Measurements from ENCODE around the gene HPD. TPM values are rescaled to one million over a fixed set of nuclear protein-coding genes. Genes with fewer than 3 reads are reported as not detected.

The HPD gene
- total RNA-seq, 4 donors from 2014 or later = 0.63 to 1.1 TPM; not detected in 2

DNA sequence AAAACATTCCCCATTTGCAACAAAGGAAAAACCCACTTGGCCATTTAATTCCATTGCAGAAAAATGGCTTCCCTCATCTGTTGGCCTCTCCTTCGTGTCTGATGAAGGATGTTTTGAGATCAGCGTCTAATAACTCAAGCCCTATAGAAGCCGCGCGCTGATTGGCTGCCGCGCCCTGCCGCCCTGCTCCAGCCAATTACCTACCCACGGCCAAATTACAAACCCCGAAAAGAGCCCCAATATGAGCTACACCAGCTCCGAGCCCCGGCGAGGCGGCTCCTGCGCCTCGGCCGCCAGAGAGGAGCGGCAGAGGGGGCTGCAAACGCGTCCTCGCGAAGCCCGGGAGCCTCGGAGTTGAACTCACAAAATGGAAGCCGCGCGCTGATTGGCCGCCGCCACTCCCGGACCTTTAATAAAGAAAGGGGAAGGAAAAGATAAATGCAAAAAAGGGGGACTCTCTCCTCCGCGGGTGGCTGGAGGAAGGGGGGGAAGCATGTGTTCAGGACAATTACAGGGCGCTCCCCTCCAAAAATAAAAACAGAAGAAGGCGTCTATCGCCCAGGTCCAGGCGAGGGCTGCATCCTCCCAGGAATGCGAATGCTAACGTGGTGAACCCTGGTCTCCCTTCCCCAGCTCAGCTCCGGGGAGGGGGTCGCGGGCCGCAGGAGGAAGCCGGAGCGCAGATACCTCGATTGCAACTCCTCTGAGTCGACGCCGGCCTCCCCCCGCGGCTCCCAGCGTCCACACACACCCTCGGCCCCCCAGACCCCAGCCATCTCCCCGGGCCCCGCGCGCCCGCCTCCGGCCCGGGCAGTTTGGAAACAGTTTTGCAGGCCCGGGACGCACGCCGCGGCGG, 55.6 kb downstream of the HPD start:
- 0% methylated on average over 60 to 61 of the region's 65 CpGs for WGBS, 2 donors
- peak; percentile 89 to 95 for DNase-seq (ENCODE audit: low spot score in 2 of 2)
- Histone ChIP-seq H3K9me3 (no peaks in the 10 kb centered on the region), H3K36me3 (peaks cover 0 to 8% (median 2%) of the 10 kb centered on the region in 3 donors), H3K27me3 (no peaks in the 10 kb centered on the region), H3K4me3 (peak overlapping the region; percentile 66 to 88 (median 78)), H3K27ac (peak overlapping the region; percentile 99 to 100 (median 100)), H3K4me1 (peaks cover 0 to 44% (median 38%) of the 10 kb centered on the region in 4 donors)
- TF ChIP-seq, protein P1, sequence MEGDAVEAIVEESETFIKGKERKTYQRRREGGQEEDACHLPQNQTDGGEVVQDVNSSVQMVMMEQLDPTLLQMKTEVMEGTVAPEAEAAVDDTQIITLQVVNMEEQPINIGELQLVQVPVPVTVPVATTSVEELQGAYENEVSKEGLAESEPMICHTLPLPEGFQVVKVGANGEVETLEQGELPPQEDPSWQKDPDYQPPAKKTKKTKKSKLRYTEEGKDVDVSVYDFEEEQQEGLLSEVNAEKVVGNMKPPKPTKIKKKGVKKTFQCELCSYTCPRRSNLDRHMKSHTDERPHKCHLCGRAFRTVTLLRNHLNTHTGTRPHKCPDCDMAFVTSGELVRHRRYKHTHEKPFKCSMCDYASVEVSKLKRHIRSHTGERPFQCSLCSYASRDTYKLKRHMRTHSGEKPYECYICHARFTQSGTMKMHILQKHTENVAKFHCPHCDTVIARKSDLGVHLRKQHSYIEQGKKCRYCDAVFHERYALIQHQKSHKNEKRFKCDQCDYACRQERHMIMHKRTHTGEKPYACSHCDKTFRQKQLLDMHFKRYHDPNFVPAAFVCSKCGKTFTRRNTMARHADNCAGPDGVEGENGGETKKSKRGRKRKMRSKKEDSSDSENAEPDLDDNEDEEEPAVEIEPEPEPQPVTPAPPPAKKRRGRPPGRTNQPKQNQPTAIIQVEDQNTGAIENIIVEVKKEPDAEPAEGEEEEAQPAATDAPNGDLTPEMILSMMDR (IDR thresholded peaks at IDR 0.05) = peak in 1 of 5 experiments; percentile 6
- TF ChIP-seq POLR2A (IDR thresholded peaks at IDR 0.05) (peak; percentile 91 to 97), EP300 (IDR thresholded peaks at IDR 0.05) (peak; percentile 51 to 100)

DNA sequence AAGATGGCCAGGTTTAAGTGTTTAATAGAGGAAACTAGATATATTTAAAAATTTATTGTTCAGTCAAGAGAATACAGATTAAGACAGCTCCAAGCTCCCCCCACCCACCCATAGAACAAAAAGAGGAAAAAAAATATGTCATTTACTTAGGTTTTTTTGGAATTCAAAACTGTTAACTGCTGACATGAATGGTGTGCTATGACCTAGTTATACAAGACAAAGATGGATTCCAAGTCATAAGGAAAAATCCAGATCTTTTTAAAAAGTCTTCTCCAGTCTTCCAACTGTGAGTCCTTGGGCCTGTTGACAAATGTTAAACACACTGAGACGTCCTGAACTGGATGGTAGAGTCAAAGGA, 56.2 kb downstream of the HPD start:
- no peak for DNase-seq (ENCODE audit: low spot score in 2 of 2)
- H3K36me3 ChIP-seq = peaks cover 0 to 2% (median 0%) of the 10 kb centered on the region in 3 donors
- TF ChIP-seq EP300 (IDR thresholded peaks at IDR 0.05) (no peak), POLR2A (IDR thresholded peaks at IDR 0.05) (no peak)
- TF ChIP-seq, protein P1 (IDR thresholded peaks at IDR 0.05) = no peak
- 0% methylated on average over 1 of the region's 1 CpG for WGBS, 2 donors
- no peaks in the 10 kb centered on the region for H3K9me3 ChIP-seq
- H3K4me1 ChIP-seq = peaks cover 0 to 45% (median 41%) of the 10 kb centered on the region in 4 donors
- peak overlapping the region; percentile 66 to 88 (median 78) for H3K4me3 ChIP-seq
- H3K27me3 ChIP-seq = no peaks in the 10 kb centered on the region
- peak overlapping the region; percentile 99 to 100 (median 100) for H3K27ac ChIP-seq

DNA sequence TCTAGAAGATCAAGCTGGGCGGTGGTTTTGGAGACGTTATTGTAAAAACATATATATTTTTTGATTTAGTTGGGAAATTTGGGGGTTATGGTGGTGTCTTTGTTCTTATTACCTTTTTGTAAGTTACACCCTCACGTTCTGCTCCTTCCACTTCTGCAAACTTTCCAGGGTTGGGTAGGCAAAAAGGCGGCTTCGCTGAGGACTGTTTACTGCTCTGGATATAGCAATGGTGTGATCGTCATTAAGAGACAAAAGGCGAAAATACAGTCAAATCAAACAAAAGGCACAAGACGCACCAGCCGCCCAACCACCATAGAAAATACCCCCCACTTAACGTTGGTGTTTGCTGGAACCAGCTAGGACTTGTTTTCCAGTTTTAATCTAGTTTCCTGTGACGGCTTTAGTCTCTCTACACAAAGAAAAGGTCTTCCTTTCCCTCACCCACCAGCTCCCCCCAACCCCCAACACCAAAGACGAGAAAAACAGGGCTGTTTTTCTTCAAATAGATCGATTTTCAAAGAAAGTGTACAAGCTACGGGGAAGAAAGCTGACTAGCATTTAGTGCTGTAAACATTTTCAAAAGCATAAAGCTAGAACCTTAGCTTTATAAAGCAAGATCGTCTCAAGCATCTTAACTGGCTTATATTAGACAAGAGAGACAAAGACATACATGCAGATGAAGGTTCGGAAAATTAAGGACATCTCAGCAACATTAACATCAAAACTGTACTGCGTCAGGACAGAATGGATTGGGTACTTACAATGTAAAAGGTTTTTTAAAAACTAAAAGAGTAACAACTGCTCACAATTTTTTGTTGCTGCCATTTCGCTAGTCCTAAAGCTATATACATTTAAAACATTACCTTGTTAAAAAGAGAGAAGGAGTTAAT, 56.8 kb downstream of the HPD start:
- no peaks in the 10 kb centered on the region for H3K27me3 ChIP-seq
- peak in 1 of 2 donors; percentile 18 for DNase-seq (ENCODE audit: low spot score in 2 of 2)
- WGBS, 2 donors = 1 to 2% methylated on average over 18 of the region's 18 CpGs
- H3K4me3 ChIP-seq = peak overlapping the region; percentile 66 to 88 (median 78)
- peak overlapping the region; percentile 99 to 100 (median 100) for H3K27ac ChIP-seq
- H3K9me3 ChIP-seq = no peaks in the 10 kb centered on the region
- TF ChIP-seq POLR2A (IDR thresholded peaks at IDR 0.05) (no peak), EP300 (IDR thresholded peaks at IDR 0.05) (no peak)
- TF ChIP-seq, protein P1 (IDR thresholded peaks at IDR 0.05) = no peak
- H3K4me1 ChIP-seq = peaks cover 0 to 45% (median 41%) of the 10 kb centered on the region in 4 donors
- H3K36me3 ChIP-seq = no peaks in the 10 kb centered on the region

DNA sequence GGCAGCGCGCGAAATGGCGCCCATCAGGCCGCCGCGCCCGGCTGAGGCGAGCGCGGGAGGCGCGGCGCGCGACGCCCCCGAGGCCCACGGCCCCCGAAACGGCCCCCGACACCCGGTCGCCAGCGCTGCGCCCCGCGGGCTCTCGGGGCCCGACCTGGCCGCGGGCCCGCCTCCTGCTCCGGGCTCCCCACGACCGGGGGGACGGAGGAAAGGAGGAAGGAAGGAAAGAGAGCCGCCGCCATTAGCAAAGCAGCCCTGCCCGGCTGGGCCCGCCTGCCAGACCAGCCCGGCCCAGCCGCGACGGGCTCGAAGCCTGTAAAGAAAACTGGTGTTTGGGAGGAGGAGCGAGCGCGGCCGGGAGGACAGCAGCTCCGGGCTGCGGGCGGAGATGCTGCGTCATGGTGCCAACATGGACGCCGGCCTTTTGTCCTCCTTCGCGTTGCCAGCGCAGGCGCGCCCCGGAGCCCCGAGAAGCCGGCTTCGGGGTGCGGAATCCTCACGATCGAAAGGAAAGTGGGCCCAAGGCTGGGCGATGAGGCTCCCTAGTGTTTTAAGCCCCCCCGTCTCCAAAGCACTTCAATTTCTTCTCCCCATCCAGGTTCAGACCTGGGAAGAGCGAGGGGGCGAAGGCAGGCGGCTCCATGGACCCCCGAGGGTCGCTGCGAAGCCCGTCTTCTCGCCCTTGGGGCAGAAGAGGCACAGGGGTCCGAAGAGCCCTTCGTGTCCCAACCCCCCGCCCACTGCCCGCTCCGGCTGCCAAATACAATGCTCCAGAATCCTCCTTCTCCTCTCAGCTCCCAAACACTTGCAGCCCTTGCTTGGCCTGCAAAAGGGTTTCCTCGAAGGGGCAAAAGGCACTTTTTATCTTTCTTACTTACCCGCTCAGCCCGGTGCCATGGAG, 57.7 kb downstream of the HPD start:
- peaks cover 0 to 45% (median 41%) of the 10 kb centered on the region in 4 donors for H3K4me1 ChIP-seq
- TF ChIP-seq, protein P1 (IDR thresholded peaks at IDR 0.05) = no peak
- TF ChIP-seq POLR2A (IDR thresholded peaks at IDR 0.05) (peak in 1 of 2 donors; percentile 38), EP300 (IDR thresholded peaks at IDR 0.05) (peak in 1 of 2 donors; percentile 78)
- 1% methylated on average over 38 to 44 of the region's 86 CpGs for WGBS, 2 donors
- DNase-seq (ENCODE audit: low spot score in 2 of 2) = peak; percentile 57 to 64
- peaks cover 0 to 3% (median 0%) of the 10 kb centered on the region in 3 donors for H3K36me3 ChIP-seq
- no peaks in the 10 kb centered on the region for H3K9me3 ChIP-seq
- no peaks in the 10 kb centered on the region for H3K27me3 ChIP-seq
- H3K27ac ChIP-seq = peak overlapping the region; percentile 99 to 100 (median 100)
- peak overlapping the region; percentile 66 to 88 (median 78) for H3K4me3 ChIP-seq
